H9 (cell line): ENCODE results near the gene ROPN1L. TPM values are rescaled to one million over a fixed set of nuclear protein-coding genes. Genes with fewer than 3 reads are reported as not detected.

ENCODE experiments used
- DNase-seq: peaks from one replicate; pipeline ENCODE4 v3.0.0-alpha.2; 2017
- H2AFZ ChIP-seq: one replicate; pipeline ENCODE4 v1.6.1; 2013; ENCODE audit warnings: mild to moderate bottlenecking, low read length, control low read depth, moderate library complexity
- H2AK5ac ChIP-seq: 2 replicates; pipeline ENCODE4 v1.6.1; 2013; ENCODE audit warnings: low read length, control low read depth, mixed read lengths; ENCODE audit not compliant: insufficient read length
- H2BK120ac ChIP-seq: one replicate; pipeline ENCODE4 v1.6.1; 2013; ENCODE audit warnings: low read depth, mild to moderate bottlenecking, low read length, control low read depth, inconsistent platforms; ENCODE audit not compliant: poor library complexity, severe bottlenecking
- H2BK12ac ChIP-seq: 2 replicates; pipeline ENCODE4 v1.6.1; 2013; ENCODE audit warnings: low read length, control low read depth, mixed read lengths, low read depth; ENCODE audit not compliant: insufficient read length
- H2BK15ac ChIP-seq: 2 replicates; pipeline ENCODE4 v1.6.1; 2013; ENCODE audit warnings: low read depth, low read length, control low read depth
- H2BK20ac ChIP-seq: one replicate; pipeline ENCODE4 v1.6.1; 2013; ENCODE audit warnings: low read depth, mild to moderate bottlenecking, low read length, control low read depth, inconsistent platforms; ENCODE audit not compliant: poor library complexity, severe bottlenecking
- H2BK5ac ChIP-seq: 2 replicates; pipeline ENCODE4 v1.6.1; 2013; ENCODE audit warnings: low read length, control low read depth, mixed read lengths; ENCODE audit not compliant: insufficient read length
- H3K14ac ChIP-seq: 2 replicates; pipeline ENCODE4 v1.6.1; 2013; ENCODE audit warnings: low read length, control low read depth; ENCODE audit not compliant: insufficient read depth
- H3K18ac ChIP-seq: 2 replicates; pipeline ENCODE4 v1.6.1; 2013; ENCODE audit warnings: low read depth, mild to moderate bottlenecking, mixed read lengths, low read length, control low read depth; ENCODE audit not compliant: insufficient read length
- H3K23ac ChIP-seq: 2 replicates; pipeline ENCODE4 v1.6.1; 2013; ENCODE audit warnings: low read length, control low read depth, mixed read lengths, low read depth; ENCODE audit not compliant: insufficient read length
- H3K23me2 ChIP-seq: 2 replicates; pipeline ENCODE4 v1.6.1; 2013; ENCODE audit warnings: low read depth, mild to moderate bottlenecking, mixed read lengths, low read length, control low read depth; ENCODE audit not compliant: insufficient read length, poor library complexity, severe bottlenecking
- H3K27ac ChIP-seq: 2 replicates; pipeline ENCODE4 v1.5.1; 2013; ENCODE audit warnings: low read length, control low read depth, mixed read lengths, low read depth; ENCODE audit not compliant: insufficient read length
- H3K27me3 ChIP-seq: 2 replicates; pipeline ENCODE4 v1.6.1; 2013; ENCODE audit warnings: low read length, control low read depth, inconsistent platforms; ENCODE audit not compliant: insufficient read depth
- H3K4ac ChIP-seq: 2 replicates; pipeline ENCODE4 v1.6.1; 2013; ENCODE audit warnings: low read depth, mild to moderate bottlenecking, control low read depth, inconsistent platforms, low read length, moderate library complexity
- H3K4me1 ChIP-seq: 2 replicates; pipeline ENCODE4 v1.6.1; 2013; ENCODE audit warnings: low read length, control low read depth, inconsistent platforms; ENCODE audit not compliant: insufficient read depth
- H3K4me2 ChIP-seq: 2 replicates; pipeline ENCODE4 v1.6.1; 2013; ENCODE audit warnings: low read length, control low read depth, mixed read lengths; ENCODE audit not compliant: insufficient read length, insufficient read depth
- H3K56ac ChIP-seq: 2 replicates; pipeline ENCODE4 v1.6.1; 2013; ENCODE audit warnings: low read depth, mild to moderate bottlenecking, mixed read lengths, low read length, control low read depth; ENCODE audit not compliant: insufficient read length
- H3K79me1 ChIP-seq: 2 replicates; pipeline ENCODE4 v1.6.1; 2013; ENCODE audit warnings: low read depth, mild to moderate bottlenecking, moderate library complexity, low read length, control low read depth, inconsistent platforms; ENCODE audit not compliant: insufficient read depth, poor library complexity, severe bottlenecking
- H3K79me2 ChIP-seq: 2 replicates; pipeline ENCODE4 v1.6.1; 2013; ENCODE audit warnings: low read length, control low read depth, inconsistent platforms; ENCODE audit not compliant: insufficient read depth
- H3K9ac ChIP-seq: 2 replicates; pipeline ENCODE4 v1.6.1; 2013; ENCODE audit warnings: low read length, control low read depth, mixed read lengths; ENCODE audit not compliant: insufficient read length; ENCODE audit errors: extremely low read depth
- H3K9me3 ChIP-seq: one replicate; pipeline ENCODE4 v1.6.1; 2013; ENCODE audit warnings: low read depth, low read length, inconsistent platforms; ENCODE audit not compliant: control insufficient read depth
- H3T11ph ChIP-seq: one replicate; pipeline ENCODE4 v1.6.1; 2013; ENCODE audit warnings: mild to moderate bottlenecking, low read length, control low read depth, inconsistent platforms
- H4K20me1 ChIP-seq: one replicate; pipeline ENCODE4 v1.6.1; 2013; ENCODE audit not compliant: control insufficient read depth, insufficient read length, insufficient read depth
- H4K5ac ChIP-seq: 2 replicates; pipeline ENCODE4 v1.6.1; 2013; ENCODE audit warnings: low read depth, mild to moderate bottlenecking, mixed read lengths, low read length, control low read depth; ENCODE audit not compliant: insufficient read length
- H4K8ac ChIP-seq: replicated peaks from 2 replicates; pipeline ENCODE4 v1.6.1; 2013; ENCODE audit warnings: low read length, control low read depth, mixed read lengths, low read depth; ENCODE audit not compliant: insufficient read length
- H4K91ac ChIP-seq: 2 replicates; pipeline ENCODE4 v1.6.1; 2013; ENCODE audit warnings: low read depth, mild to moderate bottlenecking, moderate library complexity, mixed read lengths, low read length, control low read depth; ENCODE audit not compliant: insufficient read length
- H3K27ac Mint-ChIP-seq, 3 experiments: 2 replicates in 2 of 3; 3 replicates in 1 of 3; pipeline ENCODE4 v1.8.0; 2020 to 2021; ENCODE audit warnings: mixed read lengths in 3 of 3, mild to moderate bottlenecking in 1 of 3, moderate library complexity in 1 of 3
- H3K27me3 Mint-ChIP-seq: 2 replicates; pipeline ENCODE4 v1.8.0; 2021; ENCODE audit warnings: low read depth, mild to moderate bottlenecking, moderate library complexity, mixed read lengths
- H3K36me3 Mint-ChIP-seq, 3 experiments: 2 replicates in 2 of 3; 3 replicates in 1 of 3; pipeline ENCODE4 v1.8.0; 2020 to 2021; ENCODE audit warnings: low read depth in 3 of 3, mixed read lengths in 3 of 3; ENCODE audit not compliant: insufficient read depth in 1 of 3
- H3K4me1 Mint-ChIP-seq, 2 experiments: 2 replicates each; pipeline ENCODE4 v1.8.0; 2020; ENCODE audit warnings: mixed read lengths in 2 of 2
- H3K4me3 Mint-ChIP-seq, 2 experiments: 2 replicates in 1 of 2; 3 replicates in 1 of 2; pipeline ENCODE4 v1.8.0; 2020 to 2021; ENCODE audit warnings: mild to moderate bottlenecking in 2 of 2, mixed read lengths in 2 of 2, moderate library complexity in 1 of 2
- H3K9me3 Mint-ChIP-seq, 2 experiments: 2 replicates in 1 of 2; 3 replicates in 1 of 2; pipeline ENCODE4 v1.8.0; 2020; ENCODE audit warnings: mild to moderate bottlenecking in 2 of 2, mixed read lengths in 2 of 2, moderate library complexity in 1 of 2
- CTCF ChIP-seq: fragments of 200-600 bp; sonication (generic); conservative IDR thresholded peaks from 3 replicates; pipeline ENCODE4 v1.8.0; 2021; ENCODE audit warnings: antibody characterized with exemption, mild to moderate bottlenecking
- WGBS: extraction: QIAGEN DNeasy Blood & Tissue Kit; methylation state at CpG from one replicate; pipeline ENCODE4 v1.1.7; 2013; ENCODE audit warnings: missing lambda C conversion rate, low lambda C conversion rate, mixed read lengths; ENCODE audit not compliant: insufficient read length; ENCODE audit errors: extremely low coverage; 5-methylcytosine and 5-hydroxymethylcytosine counted together
- total RNA-seq: library from RNA; stranded (reverse); gene quantifications from 2 replicates; pipeline ENCODE4 v1.2.1, GENCODE V29; 2021

Gene ROPN1L
- total RNA-seq, 1 experiment from 2014 or later, result 0.37 TPM

GRCh38 chr5:10427201-10427600, 14.5 kb upstream of the ROPN1L start:
- no peak overlapping the region for H2BK20ac ChIP-seq
- H4K8ac ChIP-seq, result no peak overlapping the region
- Mint-ChIP-seq H3K9me3 (no peaks in the 10 kb centered on the region), H3K27ac (peak overlapping the region; percentile 6 to 33 (median 20); a peak in 2 of 7 replicates), H3K4me1 (peaks cover 9% of the 10 kb centered on the region in 2 experiments), H3K4me3 (no peak overlapping the region), H3K27me3 (no peaks in the 10 kb centered on the region), H3K36me3 (peaks cover 20 to 66% (median 45%) of the 10 kb centered on the region in 3 experiments; a peak in 6 of 7 replicates)
- H4K20me1 ChIP-seq, result no peaks in the 10 kb centered on the region
- H3K23me2 ChIP-seq, result no peaks in the 10 kb centered on the region
- H3K4ac ChIP-seq, result no peak overlapping the region
- H3K27me3 ChIP-seq, result no peaks in the 10 kb centered on the region
- H3K4me2 ChIP-seq, result no peak overlapping the region
- no peaks in the 10 kb centered on the region for H3K79me2 ChIP-seq
- no peak overlapping the region for H3K14ac ChIP-seq
- no peak overlapping the region for H3K27ac ChIP-seq
- no CpG with 5 or more reads among the region's 2 CpGs for WGBS
- H3K18ac ChIP-seq, result no peak overlapping the region
- no peak overlapping the region for H2BK15ac ChIP-seq
- no peak overlapping the region for H3T11ph ChIP-seq
- no peak overlapping the region for H2AFZ ChIP-seq
- no peak overlapping the region for H3K23ac ChIP-seq
- H2AK5ac ChIP-seq, result no peak overlapping the region
- H2BK120ac ChIP-seq, result no peak overlapping the region
- no peaks in the 10 kb centered on the region for H3K9me3 ChIP-seq
- TF ChIP-seq CTCF, result no peak
- no peaks in the 10 kb centered on the region for H3K79me1 ChIP-seq
- no peak overlapping the region for H3K9ac ChIP-seq
- H4K5ac ChIP-seq, result no peak overlapping the region
- no peaks in the 10 kb centered on the region for H3K4me1 ChIP-seq
- no peak overlapping the region for H2BK12ac ChIP-seq
- no peak overlapping the region for H3K56ac ChIP-seq
- H4K91ac ChIP-seq, result no peak overlapping the region
- H2BK5ac ChIP-seq, result no peak overlapping the region
- no peak for DNase-seq
